HG03571 (cell line): ENCODE measurements around the gene NYAP1.

Experiments used
- ATAC-seq: cut with Tn5 transposase; IDR thresholded peaks from one replicate; pipeline ENCODE4 v1.9.1; 2021; ENCODE audit not compliant: unreplicated experiment

NYAP1 gene

GRCh38 chr7:100456562-100456961, 27.2 kb upstream of the NYAP1 start:
- no peak for ATAC-seq

- no peak for ATAC-seq
These were observed 26.7 kb upstream of the NYAP1 start for GRCh38 chr7:100457033-100457432.

- ATAC-seq: no peak
These were observed 19.5 kb upstream of the NYAP1 start, which contains the start of gene SPACDR for GRCh38 chr7:100464210-100464660. Gene SPACDR (minus strand): TSS chr7:100464260. CDS start chr7:100464025, 235 bp downstream.

GRCh38 chr7:100464791-100465190, 18.9 kb upstream of the NYAP1 start:
- no peak for ATAC-seq

- ATAC-seq: no peak
These were observed 18.4 kb upstream of the NYAP1 start for GRCh38 chr7:100465299-100465698.

- ATAC-seq: no peak
These were observed 17.9 kb upstream of the NYAP1 start for GRCh38 chr7:100465702-100466311.

GRCh38 chr7:100466653-100467605, 16.8 kb upstream of the NYAP1 start:
- ATAC-seq: no peak

GRCh38 chr7:100467638-100468373, 15.9 kb upstream of the NYAP1 start:
- no peak for ATAC-seq

GRCh38 chr7:100469227-100470044, 14.3 kb upstream of the NYAP1 start:
- no peak for ATAC-seq

GRCh38 chr7:100471021-100471420, 12.7 kb upstream of the NYAP1 start:
- ATAC-seq: no peak

GRCh38 chr7:100472121-100472851, 11.4 kb upstream of the NYAP1 start:
- ATAC-seq: no peak

GRCh38 chr7:100472854-100473499, 10.8 kb upstream of the NYAP1 start:
- ATAC-seq: no peak

- ATAC-seq: no peak
These were observed 8.2 kb upstream of the NYAP1 start for GRCh38 chr7:100475549-100475948.

GRCh38 chr7:100476101-100476780, 7.5 kb upstream of the NYAP1 start:
- no peak for ATAC-seq

GRCh38 chr7:100476903-100477870, 6.5 kb upstream of the NYAP1 start:
- ATAC-seq: no peak

GRCh38 chr7:100477871-100478267, 5.9 kb upstream of the NYAP1 start:
- ATAC-seq: no peak

GRCh38 chr7:100478958-100479660, 4.6 kb upstream of the NYAP1 start, which contains the start of gene TSC22D4:
Gene TSC22D4 (minus strand): TSS chr7:100479214. CDS start chr7:100478038, 1,176 bp downstream.
- peak; percentile 52 for ATAC-seq
